GM21529 (cell line): ENCODE results near the gene NTPCR.
"Not testable (repeated sequence)": the region's sequence is repeated elsewhere in the genome, so short reads cannot be mapped to it uniquely, and the experiment has no call there.

Experiments used
- ATAC-seq: cut with Tn5 transposase; IDR thresholded peaks from one replicate; pipeline ENCODE4 v1.9.1; 2021; ENCODE audit not compliant: unreplicated experiment

The NTPCR gene

GRCh38 chr1:232925421-232926220 is 24.8 kb upstream of the NTPCR start:
- no peak for ATAC-seq

GRCh38 chr1:232927166-232927565 is 23.2 kb upstream of the NTPCR start:
- ATAC-seq: not testable (repeated sequence)

- ATAC-seq: no peak
Measured at GRCh38 chr1:232927830-232928505, 22.4 kb upstream of the NTPCR start.

- no peak for ATAC-seq
Measured at GRCh38 chr1:232932486-232933425, 17.7 kb upstream of the NTPCR start.

GRCh38 chr1:232936941-232937340 is 13.5 kb upstream of the NTPCR start:
- no peak for ATAC-seq

DNA sequence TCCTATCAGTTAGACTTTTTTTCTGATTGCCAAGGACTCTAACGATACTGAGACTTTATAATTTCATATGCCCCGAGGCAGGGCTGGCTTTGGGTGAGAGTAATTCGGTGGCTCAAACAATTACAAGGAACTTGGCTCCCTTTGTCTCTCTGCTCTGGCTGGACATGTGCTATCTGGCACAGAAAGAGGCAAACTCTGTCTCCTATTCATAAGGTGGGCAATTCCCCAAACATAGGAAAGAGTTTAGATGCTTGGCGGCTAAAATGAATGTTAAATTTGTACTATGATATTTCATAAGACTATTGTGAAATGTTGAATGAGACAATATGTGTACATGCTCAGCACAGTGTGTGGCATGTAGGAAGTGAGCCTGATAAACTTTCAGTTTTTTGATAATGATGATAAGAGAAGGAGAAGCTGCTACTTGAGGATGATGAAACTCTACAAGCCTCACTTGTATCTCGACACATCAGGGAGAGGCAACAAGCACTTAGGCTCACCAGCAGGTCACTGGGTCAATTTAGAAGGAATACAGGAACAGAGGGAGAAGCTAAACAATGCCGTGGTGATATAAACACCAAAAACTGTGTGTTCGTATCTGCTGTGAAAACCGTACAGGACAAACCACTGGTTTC is 12.6 kb upstream of the NTPCR start:
- ATAC-seq: no peak

DNA sequence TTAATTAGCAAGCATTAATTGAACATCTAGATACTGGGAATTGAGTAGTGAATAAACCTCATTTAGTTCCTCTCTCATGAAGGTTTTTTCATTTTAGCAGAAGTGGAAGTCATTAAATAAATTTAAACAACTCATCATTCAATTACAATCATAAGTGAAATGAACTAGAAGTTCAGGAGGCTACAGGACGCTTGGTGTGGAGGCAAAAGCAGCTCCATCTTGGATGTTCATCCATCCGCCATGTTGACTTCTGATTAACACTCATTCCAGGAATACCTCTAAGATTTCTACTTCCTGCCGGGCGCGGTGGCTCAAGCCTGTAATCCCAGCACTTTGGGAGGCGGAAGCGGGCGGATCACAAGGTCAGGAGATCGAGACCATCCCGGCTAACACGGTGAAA is 11.5 kb upstream of the NTPCR start:
- ATAC-seq: no peak

DNA sequence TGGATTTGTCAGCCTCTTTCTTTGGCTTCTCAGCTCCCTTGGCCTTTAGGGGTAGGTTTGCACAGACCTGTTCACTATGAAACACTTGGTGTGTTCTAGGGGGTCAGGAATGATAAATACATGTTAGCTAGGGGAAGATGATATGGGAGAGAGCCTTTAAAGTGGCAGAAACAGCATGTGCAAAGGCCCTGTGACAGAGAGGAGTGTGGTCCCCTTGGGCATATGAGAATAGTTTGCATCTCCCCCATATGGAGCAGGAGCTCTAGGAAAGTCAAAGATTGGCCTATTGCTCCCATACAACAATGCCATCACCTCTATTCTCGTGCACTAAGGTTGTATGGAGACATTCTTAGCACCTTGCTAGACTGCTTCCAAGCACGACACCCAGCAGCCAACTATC is 10.7 kb upstream of the NTPCR start:
- no peak for ATAC-seq

DNA sequence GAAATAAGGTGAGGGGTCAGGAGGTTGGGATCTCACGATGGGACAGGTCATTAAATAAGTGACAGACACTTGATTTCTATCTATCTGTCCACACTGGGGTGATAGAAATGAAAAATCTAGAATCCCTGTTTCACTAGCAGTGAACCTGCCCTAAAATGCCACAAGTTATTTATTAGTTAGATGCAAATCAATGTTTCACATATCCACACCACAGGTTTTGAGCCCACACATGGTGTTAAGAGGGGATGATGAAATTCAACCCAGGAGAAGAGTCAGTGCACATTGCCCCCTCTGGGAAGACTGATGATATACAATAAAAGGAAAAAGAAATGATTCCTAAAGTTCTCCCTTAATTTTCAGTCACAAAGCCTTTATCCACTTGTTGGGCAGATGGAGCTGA is 10.1 kb upstream of the NTPCR start:
- ATAC-seq: no peak

DNA sequence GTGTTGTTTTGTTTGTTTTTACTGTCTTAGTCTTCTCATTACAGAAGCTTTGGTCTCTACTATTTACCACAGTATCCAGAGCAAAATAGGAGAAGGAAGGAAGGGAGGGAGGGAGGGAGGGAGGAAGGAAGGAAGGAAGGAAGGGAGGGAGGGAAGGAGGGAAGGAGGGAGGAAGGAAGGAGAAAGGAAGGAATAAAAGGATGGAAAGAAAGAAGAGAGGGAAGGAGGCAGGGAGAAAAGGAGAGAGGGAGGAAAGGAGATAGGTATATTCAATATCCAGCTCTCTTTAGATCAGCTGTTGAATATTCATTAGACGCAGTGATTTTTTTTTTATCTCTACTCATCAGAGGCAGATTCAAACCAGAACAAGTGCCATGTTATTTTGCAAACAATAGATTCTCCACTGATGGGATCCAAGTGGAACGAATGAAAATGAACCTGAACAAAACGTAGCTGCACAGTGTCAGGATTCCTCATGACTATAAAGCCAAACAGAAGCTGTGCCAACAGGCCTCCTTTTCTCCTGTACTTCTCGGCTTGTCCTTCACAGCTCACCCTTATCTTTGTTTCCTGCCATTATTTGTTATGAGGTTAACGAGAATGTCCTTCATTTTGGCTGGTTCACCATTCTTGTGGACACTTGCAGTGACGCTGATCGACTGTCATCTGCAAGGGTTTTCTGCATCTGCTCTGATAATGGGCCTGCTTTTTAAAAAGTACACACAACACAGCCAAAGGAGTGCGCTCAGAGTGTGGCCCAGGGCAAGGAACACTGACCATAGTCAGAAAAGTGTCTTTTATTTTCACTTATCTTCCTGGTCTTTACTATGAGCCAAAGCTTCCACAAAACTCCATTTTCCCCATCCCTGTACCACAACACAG is 7.8 kb upstream of the NTPCR start:
- no peak for ATAC-seq

GRCh38 chr1:232943679-232944252 is 6.6 kb upstream of the NTPCR start:
- peak; percentile 61 for ATAC-seq

DNA sequence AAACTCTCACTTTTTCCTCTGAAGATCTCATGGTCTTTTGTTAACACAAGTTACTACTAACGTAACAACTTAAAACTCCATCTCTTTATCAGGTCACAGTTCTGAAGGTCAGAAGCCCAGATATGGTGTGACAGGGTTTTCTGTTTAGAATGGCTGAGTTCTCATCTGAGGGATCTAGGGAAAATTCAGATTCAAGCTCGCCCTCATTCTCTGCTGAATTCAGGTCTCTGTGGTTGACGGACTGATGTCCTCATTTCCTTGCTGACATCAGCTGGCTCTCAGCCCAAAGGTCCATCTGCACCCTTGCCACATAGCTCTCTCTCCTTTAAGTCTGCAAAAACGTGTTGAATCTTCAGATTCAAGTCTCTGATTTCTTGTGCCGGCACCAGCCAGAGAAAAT is 6.1 kb upstream of the NTPCR start:
- ATAC-seq: no peak

- no peak for ATAC-seq
Measured at GRCh38 chr1:232949636-232950196, 695 bp upstream of the NTPCR start.

GRCh38 chr1:232951180-232951579 is 769 bp downstream of the NTPCR start:
- ATAC-seq: no peak

- ATAC-seq: no peak
Measured at GRCh38 chr1:232951605-232952004, 1.2 kb downstream of the NTPCR start.

DNA sequence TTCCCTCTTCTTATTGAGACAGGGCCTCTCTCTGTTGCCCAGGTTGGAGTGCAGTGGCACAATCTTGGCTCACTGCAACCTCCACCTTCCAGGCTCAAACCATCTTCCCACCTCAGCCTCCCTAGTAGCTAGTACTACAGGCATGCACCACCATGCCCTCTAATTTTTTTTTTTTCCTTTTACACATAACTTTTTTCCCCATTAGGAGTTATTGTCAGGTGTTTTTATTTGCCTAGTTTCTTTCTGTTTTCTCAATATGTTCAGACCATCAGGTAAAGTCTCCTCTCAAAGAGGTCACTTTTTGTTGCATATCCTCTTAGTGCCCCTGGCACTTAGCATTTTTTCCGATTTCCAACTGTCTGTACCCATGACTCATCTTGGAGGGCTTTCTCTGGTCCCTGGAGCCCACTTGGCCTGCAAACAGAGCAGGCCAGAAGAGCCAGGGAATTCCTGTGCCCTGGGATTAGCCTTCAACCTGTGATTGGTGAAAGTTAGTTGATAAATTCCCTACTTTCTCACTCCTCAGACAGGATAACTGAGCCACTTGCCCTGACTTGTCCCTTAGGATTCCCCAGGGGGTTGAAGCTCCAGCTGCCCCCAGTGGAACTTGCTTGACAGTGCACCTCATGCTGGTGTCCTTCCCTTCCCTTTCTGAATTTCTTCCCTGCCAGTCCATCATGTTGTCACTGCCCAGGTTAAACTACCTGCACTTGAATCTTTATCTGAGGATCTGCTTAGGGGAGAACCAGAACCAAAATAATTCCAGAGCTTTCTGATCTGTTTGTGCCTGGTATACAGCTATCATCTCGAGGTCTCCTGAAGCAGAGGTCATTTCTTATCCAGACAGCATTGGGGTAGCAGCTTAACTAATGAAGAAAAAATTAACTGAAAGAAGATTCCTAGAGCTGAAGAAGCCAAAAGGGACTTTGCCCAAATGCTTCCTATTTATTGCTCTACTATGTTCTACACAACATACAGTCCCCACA is 2.4 kb downstream of the NTPCR start:
- ATAC-seq: peak; percentile 51

DNA sequence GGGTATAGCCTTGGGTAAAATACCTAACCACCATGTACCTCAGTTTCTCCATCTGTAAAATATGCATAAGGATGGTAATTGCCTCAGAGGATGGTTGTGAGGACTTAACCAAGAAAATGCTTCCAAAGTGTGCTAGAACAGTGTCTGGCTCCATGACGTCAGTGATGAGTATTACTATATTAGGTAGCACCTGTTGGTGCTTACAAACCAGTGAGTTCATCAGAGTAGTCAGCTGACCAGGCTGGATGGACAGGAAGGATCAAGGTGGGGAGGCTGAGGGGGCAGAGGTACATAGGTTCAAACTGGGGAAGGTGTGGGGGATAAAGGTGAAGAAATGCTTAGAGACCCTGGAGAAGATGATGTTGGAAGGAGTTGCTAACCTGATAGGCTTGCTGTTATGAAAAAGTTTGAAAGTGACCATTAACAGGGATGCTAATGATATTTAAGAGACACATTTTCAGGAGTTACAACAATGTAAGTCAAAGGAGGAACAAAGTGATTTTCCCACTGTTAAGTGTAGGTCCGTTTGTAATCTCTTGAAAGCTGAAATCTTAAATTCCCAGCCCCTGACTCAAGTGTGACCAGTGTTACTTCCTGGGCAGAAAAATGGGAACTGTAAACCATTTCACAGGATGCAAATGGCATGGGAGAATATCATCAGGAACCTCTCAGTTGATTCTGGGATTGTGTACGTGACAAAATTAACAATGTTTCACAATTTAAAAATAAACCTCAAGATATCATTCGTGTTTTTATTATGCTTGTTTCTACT is 4.4 kb downstream of the NTPCR start:
- no peak for ATAC-seq
